SH-SY5Y (cell line): ENCODE measurements around the gene YTHDF2.

ENCODE experiments used
- GATA2 ChIP-seq: IDR thresholded peaks from 2 replicates; pipeline ENCODE4 v1.6.1; 2011; ENCODE audit warnings: mild to moderate bottlenecking, low read depth, low read length
- GATA3 ChIP-seq: IDR thresholded peaks from 2 replicates; pipeline ENCODE4 v1.6.1; 2011; ENCODE audit warnings: low read depth, mild to moderate bottlenecking, low read length, moderate library complexity

The YTHDF2 gene

GRCh38 chr1:28789412-28789811 is 52.7 kb downstream of the YTHDF2 start:
- no peak for TF ChIP-seq GATA3
- no peak for TF ChIP-seq GATA2

GRCh38 chr1:28789816-28790215 is 53.1 kb downstream of the YTHDF2 start:
- TF ChIP-seq GATA2, result no peak

GRCh38 chr1:28790377-28791035 is 53.8 kb downstream of the YTHDF2 start:
- TF ChIP-seq GATA2 (no peak), GATA3 (no peak)

- TF ChIP-seq GATA2 (no peak), GATA3 (no peak)
Measured at GRCh38 chr1:28792644-28793121, 55.9 kb downstream of the YTHDF2 start.

GRCh38 chr1:28796352-28797211 is 59.8 kb downstream of the YTHDF2 start:
- TF ChIP-seq GATA2 (no peak), GATA3 (no peak)

GRCh38 chr1:28800324-28800723 is 63.6 kb downstream of the YTHDF2 start:
- no peak for TF ChIP-seq GATA3
- no peak for TF ChIP-seq GATA2

GRCh38 chr1:28801461-28801860 is 64.7 kb downstream of the YTHDF2 start:
- TF ChIP-seq GATA3 (no peak), GATA2 (no peak)

GRCh38 chr1:28803051-28803450 is 66.3 kb downstream of the YTHDF2 start:
- TF ChIP-seq GATA2 (no peak), GATA3 (no peak)

- TF ChIP-seq GATA3 (no peak), GATA2 (no peak)
Measured at GRCh38 chr1:28803662-28804061, 66.9 kb downstream of the YTHDF2 start.

- TF ChIP-seq GATA2 (no peak), GATA3 (no peak)
Measured at GRCh38 chr1:28804071-28804470, 67.3 kb downstream of the YTHDF2 start.

- TF ChIP-seq GATA2, result no peak
- no peak for TF ChIP-seq GATA3
Measured at GRCh38 chr1:28807046-28807445, 70.3 kb downstream of the YTHDF2 start.

- TF ChIP-seq GATA3 (no peak), GATA2 (no peak)
Measured at GRCh38 chr1:28807986-28808385, 71.2 kb downstream of the YTHDF2 start.

GRCh38 chr1:28811369-28811765 is 74.6 kb downstream of the YTHDF2 start:
- TF ChIP-seq GATA3, result no peak
- TF ChIP-seq GATA2, result no peak

GRCh38 chr1:28811766-28812668 is 75.3 kb downstream of the YTHDF2 start, which contains the start of gene OPRD1:
Gene OPRD1, plus strand, starts transcription at chr1:28812170. Its CDS starts 214 bp downstream, at chr1:28812384.
- TF ChIP-seq GATA2 (no peak), GATA3 (no peak)
